ENCODE measurements around the gene C13orf46. TPM values are rescaled to one million over a fixed set of nuclear protein-coding genes. Genes with fewer than 3 reads are reported as not detected.

The C13orf46 gene
- total RNA-seq, 2 experiments from 2014 or later, result 1.6 to 1.9 TPM

GRCh38 chr13:113969973-113970611, 3.8 kb downstream of the C13orf46 start:
- ATAC-seq, result no peak
- no peak for TF ChIP-seq CTCF (IDR thresholded peaks at IDR 0.05)
- no peak for DNase-seq
- no peaks in the 10 kb centered on the region for H3K4me1 Mint-ChIP-seq (ENCODE audit: low read depth)
- H3K27ac Mint-ChIP-seq, result no peak overlapping the region
- CTCF ChIA-PET, result no interaction called here
- H3K4me3 Mint-ChIP-seq, result no peak overlapping the region
- no peaks in the 10 kb centered on the region for H3K9me3 Mint-ChIP-seq
- intact Hi-C loops (cut with micrococcal nuclease), result no loop called here
- H3K27me3 Mint-ChIP-seq, result no peaks in the 10 kb centered on the region
- POLR2A ChIA-PET, result interaction anchor here (0.5 kb wide), 1 partner anchor 342 kb away, joined by 3 read pairs; no protein-coding TSS in a partner anchor
- peaks cover 4% of the 10 kb centered on the region for H3K36me3 Mint-ChIP-seq (ENCODE audit: low read depth)

- CTCF ChIA-PET, result no interaction called here
- Mint-ChIP-seq H3K36me3 (ENCODE audit: low read depth) (peaks cover 4% of the 10 kb centered on the region), H3K27ac (no peak overlapping the region), H3K27me3 (no peaks in the 10 kb centered on the region), H3K4me3 (no peak overlapping the region), H3K9me3 (no peaks in the 10 kb centered on the region), H3K4me1 (ENCODE audit: low read depth) (no peaks in the 10 kb centered on the region)
- DNase-seq (no peak), ATAC-seq (no peak)
- POLR2A ChIA-PET, result interaction anchor here (0.6 kb wide), 1 partner anchor 10 kb away, joined by 3 read pairs; no protein-coding TSS in a partner anchor
- intact Hi-C loops (cut with micrococcal nuclease), result no loop called here
- no peak for TF ChIP-seq CTCF (IDR thresholded peaks at IDR 0.05)
These were observed 4.4 kb downstream of the C13orf46 start for GRCh38 chr13:113969311-113969972.

- Mint-ChIP-seq H3K36me3 (ENCODE audit: low read depth) (peaks cover 2% of the 10 kb centered on the region), H3K9me3 (no peaks in the 10 kb centered on the region), H3K27ac (no peak overlapping the region), H3K4me1 (ENCODE audit: low read depth) (no peaks in the 10 kb centered on the region), H3K27me3 (no peaks in the 10 kb centered on the region), H3K4me3 (no peak overlapping the region)
- ATAC-seq (no peak), DNase-seq (no peak)
- intact Hi-C loops (cut with micrococcal nuclease), result no loop called here
- no peak for TF ChIP-seq CTCF (IDR thresholded peaks at IDR 0.05)
- POLR2A ChIA-PET, result interaction anchor here (0.6 to 0.8 kb wide), 2 partner anchors 9 to 31 kb away, joined by 3 read pairs; no protein-coding TSS in a partner anchor
- CTCF ChIA-PET, result no interaction called here
These were observed 5.2 kb downstream of the C13orf46 start for GRCh38 chr13:113968463-113969310.

GRCh38 chr13:113967729-113968462, 6.0 kb downstream of the C13orf46 start:
- Mint-ChIP-seq H3K27ac (no peak overlapping the region), H3K27me3 (no peaks in the 10 kb centered on the region), H3K9me3 (no peaks in the 10 kb centered on the region), H3K4me1 (ENCODE audit: low read depth) (no peaks in the 10 kb centered on the region), H3K36me3 (ENCODE audit: low read depth) (peaks cover 2% of the 10 kb centered on the region), H3K4me3 (no peak overlapping the region)
- CTCF ChIA-PET, result no interaction called here
- intact Hi-C loops (cut with micrococcal nuclease), result no loop called here
- TF ChIP-seq CTCF (IDR thresholded peaks at IDR 0.05), result no peak
- ATAC-seq (no peak), DNase-seq (no peak)
- POLR2A ChIA-PET, result interaction anchor here (0.8 kb wide), 1 partner anchor 32 kb away, joined by 3 read pairs; no protein-coding TSS in a partner anchor
